ENCODE results near the gene BTBD10. TPM values are rescaled to one million over a fixed set of nuclear protein-coding genes. Genes with fewer than 3 reads are reported as not detected.

Gene BTBD10
- total RNA-seq, 2 donors from 2014 or later: 16.8 to 25.0 TPM

DNA sequence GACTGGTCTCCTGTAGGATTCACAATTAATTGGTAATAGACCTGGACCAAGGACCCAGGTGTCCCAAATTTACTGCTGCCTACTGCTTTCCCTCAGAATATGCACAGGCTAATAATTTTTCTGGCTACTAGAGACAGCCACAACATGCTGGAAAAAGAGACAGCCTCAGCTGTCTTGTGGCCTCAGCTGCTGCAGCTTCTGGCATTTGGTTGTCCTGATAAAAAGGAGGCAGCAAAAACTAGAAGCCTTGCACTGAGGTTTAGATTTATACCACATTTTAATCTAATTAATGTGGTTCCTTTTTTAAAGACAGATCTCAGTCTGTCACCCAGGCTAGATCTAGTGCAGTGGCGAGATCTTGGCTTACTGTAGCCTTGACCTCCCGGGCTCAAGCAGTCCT, 89.8 kb downstream of the BTBD10 start:
- Mint-ChIP-seq H3K4me1 (peaks cover 9% of the 10 kb centered on the region), H3K4me3 (no peak overlapping the region), H3K27ac (no peak overlapping the region), H3K36me3 (ENCODE audit: low read depth) (no peaks in the 10 kb centered on the region), H3K9me3 (no peaks in the 10 kb centered on the region), H3K27me3 (no peaks in the 10 kb centered on the region)
- no peak for ATAC-seq (replicated peaks)

- no peaks in the 10 kb centered on the region for H3K9me3 Mint-ChIP-seq
- no peak overlapping the region for H3K4me3 Mint-ChIP-seq
Observed at GRCh38 chr11:13368041-13368446, 95.0 kb downstream of the BTBD10 start.

DNA sequence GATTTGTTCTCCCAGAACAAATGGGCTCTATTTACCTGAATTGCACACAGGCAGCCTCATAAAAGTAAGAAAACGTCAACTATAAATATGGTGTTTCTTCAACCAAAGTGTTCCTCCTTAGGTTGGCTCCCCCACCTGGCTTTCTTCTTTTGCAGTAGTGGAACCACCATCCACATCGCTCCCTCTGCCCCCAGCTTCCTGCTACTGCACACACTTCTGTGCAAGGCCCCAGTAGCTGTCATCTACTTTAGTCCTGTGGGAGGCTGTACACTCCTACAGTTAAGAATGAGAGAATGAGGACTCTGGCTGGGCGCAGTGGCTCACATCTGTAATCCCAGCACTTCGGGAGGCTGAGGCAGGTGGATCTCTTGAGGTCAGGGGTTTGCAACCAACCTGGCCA, 95.9 kb downstream of the BTBD10 start:
- no peak for ATAC-seq (replicated peaks)
- Mint-ChIP-seq H3K4me1 (peaks cover 5% of the 10 kb centered on the region), H3K9me3 (no peaks in the 10 kb centered on the region), H3K27me3 (no peaks in the 10 kb centered on the region), H3K27ac (no peak overlapping the region), H3K36me3 (ENCODE audit: low read depth) (no peaks in the 10 kb centered on the region), H3K4me3 (no peak overlapping the region)

More at GRCh38 chr11:13368041-13368446, 95.0 kb downstream of the BTBD10 start:
- Mint-ChIP-seq H3K36me3 (ENCODE audit: low read depth) (no peaks in the 10 kb centered on the region), H3K27me3 (no peaks in the 10 kb centered on the region), H3K27ac (peak overlapping the region; percentile 61), H3K4me1 (peaks cover 5% of the 10 kb centered on the region)
- ATAC-seq (replicated peaks): no peak

GRCh38 chr11:13366266-13367026, 96.6 kb downstream of the BTBD10 start:
- H3K9me3 Mint-ChIP-seq: no peaks in the 10 kb centered on the region
- no peak overlapping the region for H3K27ac Mint-ChIP-seq
- H3K27me3 Mint-ChIP-seq: no peaks in the 10 kb centered on the region
- H3K4me3 Mint-ChIP-seq: no peak overlapping the region
- H3K4me1 Mint-ChIP-seq: peaks cover 5% of the 10 kb centered on the region
- no peak for ATAC-seq (replicated peaks)
- no peaks in the 10 kb centered on the region for H3K36me3 Mint-ChIP-seq (ENCODE audit: low read depth)

GRCh38 chr11:13364388-13364787, 98.6 kb downstream of the BTBD10 start:
- Mint-ChIP-seq H3K4me3 (no peak overlapping the region), H3K4me1 (peaks cover 5% of the 10 kb centered on the region), H3K27me3 (no peaks in the 10 kb centered on the region), H3K9me3 (no peaks in the 10 kb centered on the region), H3K36me3 (ENCODE audit: low read depth) (no peaks in the 10 kb centered on the region), H3K27ac (peak overlapping the region; percentile 45)
- no peak for ATAC-seq (replicated peaks)

DNA sequence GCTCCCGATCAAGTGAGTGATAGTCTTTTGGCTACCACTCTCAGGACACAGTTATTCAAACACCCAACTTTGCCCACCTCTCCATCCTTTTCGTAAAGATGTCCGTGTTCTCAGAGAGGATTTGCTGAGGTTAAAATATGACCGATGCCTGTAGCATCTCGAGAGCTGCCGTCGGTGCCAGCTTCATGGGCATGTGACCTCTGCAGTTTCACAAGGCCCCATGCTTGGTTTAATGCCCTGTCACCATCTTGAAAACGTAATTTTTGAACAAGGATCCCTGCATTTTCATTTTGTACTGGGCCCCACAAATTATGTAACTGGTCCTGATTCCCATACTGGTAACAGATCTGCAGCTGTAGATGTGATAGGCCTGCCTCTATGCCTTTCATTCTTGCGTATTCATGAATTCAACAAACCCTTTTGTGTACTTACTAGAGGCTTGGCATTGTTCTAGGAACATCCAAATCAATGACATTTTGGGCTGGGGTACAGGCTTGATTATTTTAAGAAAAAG, 100.4 kb downstream of the BTBD10 start:
- Mint-ChIP-seq H3K36me3 (ENCODE audit: low read depth) (peaks cover 1% of the 10 kb centered on the region), H3K9me3 (no peaks in the 10 kb centered on the region), H3K27ac (no peak overlapping the region), H3K4me3 (no peak overlapping the region), H3K4me1 (no peaks in the 10 kb centered on the region), H3K27me3 (no peaks in the 10 kb centered on the region)
- no peak for ATAC-seq (replicated peaks)

DNA sequence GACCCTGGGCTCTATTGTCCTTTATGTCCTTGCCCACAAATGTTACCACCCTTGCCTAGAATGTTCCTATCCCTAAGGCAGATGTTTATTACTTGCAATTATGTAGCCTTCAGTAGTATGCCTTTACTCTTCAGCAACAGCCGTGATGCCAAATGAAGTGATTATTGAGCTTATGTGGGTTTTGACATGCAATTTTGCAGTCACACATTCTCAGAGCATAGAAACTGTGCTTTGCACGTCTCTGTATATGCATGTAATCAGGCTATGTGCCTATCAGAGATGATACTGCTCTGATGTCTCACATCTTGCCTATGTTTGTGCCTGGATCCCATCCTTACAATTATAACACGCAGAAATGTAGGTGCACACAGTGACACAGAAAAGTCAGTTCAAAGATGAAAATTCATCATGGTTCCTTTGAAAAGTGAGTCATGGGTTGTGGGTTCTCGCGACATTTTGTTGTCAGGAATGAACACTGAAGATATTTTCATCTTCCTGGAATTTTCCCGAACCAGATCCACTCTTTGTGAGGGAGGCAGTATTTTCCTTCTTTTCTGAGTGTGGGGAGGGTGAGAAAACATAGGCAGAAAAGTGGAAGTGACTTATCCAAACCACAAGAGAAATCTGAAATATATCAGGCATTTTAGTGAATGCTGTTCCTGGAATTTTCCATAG, 104.3 kb downstream of the BTBD10 start:
- Mint-ChIP-seq H3K4me1 (no peaks in the 10 kb centered on the region), H3K9me3 (no peaks in the 10 kb centered on the region), H3K27ac (peak overlapping the region; percentile 48), H3K36me3 (ENCODE audit: low read depth) (peaks cover 40% of the 10 kb centered on the region), H3K4me3 (no peak overlapping the region), H3K27me3 (no peaks in the 10 kb centered on the region)
- no peak for ATAC-seq (replicated peaks)

DNA sequence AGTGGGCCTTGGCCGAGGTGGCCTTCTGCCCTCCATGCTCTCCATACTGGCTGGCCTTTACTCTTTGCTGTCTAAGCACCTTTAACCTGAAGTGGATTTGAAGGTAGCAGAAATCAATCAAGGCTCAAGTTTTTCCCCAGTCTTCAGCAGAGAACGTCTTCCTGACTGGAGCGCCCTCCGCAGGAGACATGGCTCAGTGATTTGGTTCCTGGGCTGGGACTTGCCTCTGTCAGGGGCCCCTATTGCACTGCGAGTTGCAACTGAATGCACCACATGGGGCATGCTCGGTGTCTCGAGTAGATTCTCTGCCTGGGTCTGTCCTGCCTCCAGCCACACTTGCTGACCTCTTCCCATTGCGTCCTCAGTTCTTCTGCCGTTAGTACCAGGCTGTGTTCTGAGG, 105.8 kb downstream of the BTBD10 start:
- Mint-ChIP-seq H3K9me3 (no peaks in the 10 kb centered on the region), H3K4me1 (no peaks in the 10 kb centered on the region), H3K36me3 (ENCODE audit: low read depth) (peaks cover 51% of the 10 kb centered on the region), H3K27me3 (no peaks in the 10 kb centered on the region), H3K27ac (no peak overlapping the region), H3K4me3 (no peak overlapping the region)
- no peak for ATAC-seq (replicated peaks)

DNA sequence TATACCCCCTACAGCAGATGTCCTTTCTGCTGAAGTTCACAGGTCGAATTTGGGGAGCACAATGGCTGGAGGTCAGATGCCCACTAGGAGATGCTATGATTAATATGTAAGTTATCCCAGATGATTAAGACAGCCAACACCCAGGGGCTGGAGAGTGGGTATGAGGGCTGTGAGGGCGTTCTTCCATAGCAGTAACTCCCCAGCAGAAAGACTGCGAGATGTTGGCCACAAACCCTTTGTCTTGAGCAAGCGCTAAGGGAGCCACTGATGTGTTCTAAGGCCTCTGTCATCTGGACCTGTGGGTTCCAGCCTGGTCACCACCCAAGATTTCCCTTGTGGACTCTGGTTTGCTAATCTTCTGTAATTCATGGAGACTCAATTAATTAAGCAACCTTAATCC, 107.8 kb downstream of the BTBD10 start:
- no peaks in the 10 kb centered on the region for H3K9me3 Mint-ChIP-seq
- no peak overlapping the region for H3K27ac Mint-ChIP-seq
- peaks cover 71% of the 10 kb centered on the region for H3K36me3 Mint-ChIP-seq (ENCODE audit: low read depth)
- ATAC-seq (replicated peaks): no peak
- peaks cover 12% of the 10 kb centered on the region for H3K4me1 Mint-ChIP-seq
- H3K4me3 Mint-ChIP-seq: no peak overlapping the region
- no peaks in the 10 kb centered on the region for H3K27me3 Mint-ChIP-seq

DNA sequence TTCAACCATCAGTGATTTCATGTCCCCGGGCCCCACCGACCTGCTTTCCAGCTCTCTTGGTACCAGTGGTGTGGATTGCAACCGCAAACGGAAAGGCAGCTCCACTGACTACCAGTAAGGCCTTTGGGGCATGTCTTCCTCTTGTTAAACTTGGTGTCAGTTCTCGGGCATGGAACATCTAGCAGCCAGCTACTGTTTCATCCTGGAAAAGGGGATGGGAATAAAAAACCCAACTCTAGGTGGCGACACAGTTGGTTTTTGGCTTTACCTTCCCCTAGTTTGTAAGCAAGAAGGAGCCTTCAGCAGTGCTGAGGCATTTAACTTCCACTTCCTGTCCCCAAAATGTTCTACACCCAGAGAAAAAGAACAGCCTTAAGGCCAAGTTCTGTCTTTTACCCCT, 108.7 kb downstream of the BTBD10 start:
- Mint-ChIP-seq H3K36me3 (ENCODE audit: low read depth) (peaks cover 80% of the 10 kb centered on the region), H3K9me3 (no peaks in the 10 kb centered on the region), H3K4me1 (peaks cover 12% of the 10 kb centered on the region), H3K27ac (no peak overlapping the region), H3K4me3 (no peak overlapping the region), H3K27me3 (no peaks in the 10 kb centered on the region)
- no peak for ATAC-seq (replicated peaks)

DNA sequence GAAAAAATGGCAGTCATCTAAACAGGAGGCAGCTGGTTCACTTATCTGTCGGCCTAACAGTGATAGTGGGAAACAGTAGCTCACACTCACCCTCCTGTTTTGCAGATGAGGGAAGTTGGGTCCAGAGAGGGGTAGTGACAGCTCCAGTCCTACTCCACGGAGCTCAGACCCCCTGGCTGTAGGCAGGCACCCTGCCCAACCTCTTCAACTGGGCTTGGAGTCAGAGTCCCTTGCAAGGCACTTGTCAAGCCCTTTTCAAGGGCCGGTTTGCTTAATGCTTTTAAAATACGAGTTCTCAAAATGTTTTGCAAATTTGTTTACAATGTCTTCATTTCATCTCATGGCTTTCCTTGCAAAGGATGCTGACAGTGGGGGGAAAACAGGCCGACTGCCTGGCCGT, 110.3 kb downstream of the BTBD10 start:
- Mint-ChIP-seq H3K27me3 (no peaks in the 10 kb centered on the region), H3K4me3 (no peak overlapping the region), H3K27ac (no peak overlapping the region), H3K9me3 (no peaks in the 10 kb centered on the region), H3K4me1 (peaks cover 22% of the 10 kb centered on the region), H3K36me3 (ENCODE audit: low read depth) (peaks cover 91% of the 10 kb centered on the region)
- no peak for ATAC-seq (replicated peaks)

DNA sequence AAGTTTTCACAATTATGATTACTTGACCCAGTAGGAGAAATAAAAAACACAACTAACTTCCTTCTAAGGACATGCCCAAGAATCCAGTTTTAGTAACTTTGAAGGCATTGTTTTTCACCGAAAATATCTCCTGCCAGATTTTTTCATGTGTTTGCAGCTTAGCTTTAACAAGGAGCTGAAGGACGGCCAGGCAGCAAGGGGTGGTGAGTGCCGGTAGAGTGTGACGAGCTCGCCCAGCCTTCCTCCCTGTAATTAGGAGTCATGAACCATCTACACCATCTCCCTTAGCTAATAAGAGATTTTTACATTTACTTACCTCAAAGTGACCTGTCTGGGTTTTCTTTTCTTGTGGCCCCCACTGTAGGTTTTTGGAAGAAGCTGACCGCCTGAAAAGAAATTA, 113.4 kb downstream of the BTBD10 start:
- no peak for ATAC-seq (replicated peaks)
- Mint-ChIP-seq H3K9me3 (no peaks in the 10 kb centered on the region), H3K27ac (peak overlapping the region; percentile 76), H3K4me3 (no peak overlapping the region), H3K36me3 (ENCODE audit: low read depth) (peaks cover 64% of the 10 kb centered on the region), H3K27me3 (no peaks in the 10 kb centered on the region), H3K4me1 (peaks cover 36% of the 10 kb centered on the region)

GRCh38 chr11:13349046-13349445, 114.0 kb downstream of the BTBD10 start:
- H3K27me3 Mint-ChIP-seq: no peaks in the 10 kb centered on the region
- H3K9me3 Mint-ChIP-seq: no peaks in the 10 kb centered on the region
- H3K4me1 Mint-ChIP-seq: peaks cover 40% of the 10 kb centered on the region
- ATAC-seq (replicated peaks): no peak
- H3K36me3 Mint-ChIP-seq (ENCODE audit: low read depth): peaks cover 62% of the 10 kb centered on the region
- H3K4me3 Mint-ChIP-seq: no peak overlapping the region
- H3K27ac Mint-ChIP-seq: peak overlapping the region; percentile 87

DNA sequence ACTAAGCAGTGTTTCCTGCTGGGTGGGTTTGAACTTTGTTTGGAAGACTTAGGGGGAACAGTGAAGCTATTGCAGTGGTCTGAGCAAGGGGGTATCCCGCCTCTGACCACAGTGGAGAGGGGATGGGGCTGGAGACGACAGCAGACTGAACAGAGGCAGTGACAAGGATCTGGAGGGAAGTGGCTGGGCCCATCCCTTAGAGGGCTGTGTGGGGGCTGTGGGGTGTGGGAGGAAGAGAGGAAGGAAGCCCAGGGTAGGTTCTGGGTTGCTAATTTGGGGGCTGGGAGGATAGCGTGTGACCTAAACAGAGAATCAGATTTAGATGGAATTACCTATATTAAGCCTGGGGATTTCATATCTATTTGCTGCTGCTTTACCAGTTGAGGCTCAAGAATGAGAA, 114.7 kb downstream of the BTBD10 start:
- H3K27me3 Mint-ChIP-seq: no peaks in the 10 kb centered on the region
- H3K27ac Mint-ChIP-seq: peak overlapping the region; percentile 87
- H3K4me3 Mint-ChIP-seq: peak overlapping the region; percentile 37
- no peaks in the 10 kb centered on the region for H3K9me3 Mint-ChIP-seq
- H3K36me3 Mint-ChIP-seq (ENCODE audit: low read depth): peaks cover 63% of the 10 kb centered on the region
- ATAC-seq (replicated peaks): peak; percentile 14
- H3K4me1 Mint-ChIP-seq: peaks cover 43% of the 10 kb centered on the region

- peak overlapping the region; percentile 87 for H3K27ac Mint-ChIP-seq
- H3K36me3 Mint-ChIP-seq (ENCODE audit: low read depth): peaks cover 60% of the 10 kb centered on the region
- H3K4me3 Mint-ChIP-seq: peak overlapping the region; percentile 37
- H3K9me3 Mint-ChIP-seq: no peaks in the 10 kb centered on the region
- H3K4me1 Mint-ChIP-seq: peaks cover 43% of the 10 kb centered on the region
- no peak for ATAC-seq (replicated peaks)
- no peaks in the 10 kb centered on the region for H3K27me3 Mint-ChIP-seq
Observed at GRCh38 chr11:13347901-13348300, 115.1 kb downstream of the BTBD10 start.

Measured in activated T-helper 17 cell treated with anti-CD3 and anti-CD28 coated beads, Interleukin-2, amount 50 U/mL, for 72 hours (primary cell).